ENCODE data around the gene NEUROD6. TPM values are rescaled to one million over a fixed set of nuclear protein-coding genes. Genes with fewer than 3 reads are reported as not detected.

The NEUROD6 gene
- total RNA-seq, result not detected in 2 replicates
- long read RNA-seq, result 0 reads

GRCh38 chr7:31340603-31341002 is at the start of gene NEUROD6:
Gene NEUROD6, minus strand, starts transcription at chr7:31340726. Its CDS starts 1,458 bp downstream, at chr7:31339268.
- no peaks in the 10 kb centered on the region for H3K9me3 Mint-ChIP-seq (ENCODE audit: unreplicated experiment)
- TF ChIP-seq CTCF (IDR thresholded peaks at IDR 0.05), result no peak
- DNase-seq (ENCODE audit: extremely low spot score, unreplicated experiment), result no peak
- no peaks in the 10 kb centered on the region for H3K4me1 Mint-ChIP-seq (ENCODE audit: unreplicated experiment)
- no peaks in the 10 kb centered on the region for H3K36me3 Mint-ChIP-seq (ENCODE audit: unreplicated experiment)
- H3K27ac Mint-ChIP-seq (ENCODE audit: unreplicated experiment), result no peak within 1 kb of the TSS
- no peak within 1 kb of the TSS for H3K4me3 Mint-ChIP-seq (ENCODE audit: unreplicated experiment)
- peaks cover 59% of the 10 kb centered on the region for H3K27me3 Mint-ChIP-seq (ENCODE audit: unreplicated experiment)

GRCh38 chr7:31384466-31384865 is 43.9 kb upstream of the NEUROD6 start:
- Mint-ChIP-seq H3K27ac (ENCODE audit: unreplicated experiment) (no peak overlapping the region), H3K36me3 (ENCODE audit: unreplicated experiment) (no peaks in the 10 kb centered on the region)
- no peak for DNase-seq (ENCODE audit: extremely low spot score, unreplicated experiment)

GRCh38 chr7:31382722-31383121 is 42.2 kb upstream of the NEUROD6 start:
- TF ChIP-seq CTCF (IDR thresholded peaks at IDR 0.05), result no peak
- H3K9me3 Mint-ChIP-seq (ENCODE audit: unreplicated experiment), result no peaks in the 10 kb centered on the region
- no peak overlapping the region for H3K27ac Mint-ChIP-seq (ENCODE audit: unreplicated experiment)
- DNase-seq (ENCODE audit: extremely low spot score, unreplicated experiment), result no peak
- H3K4me1 Mint-ChIP-seq (ENCODE audit: unreplicated experiment), result no peaks in the 10 kb centered on the region
- no peak overlapping the region for H3K4me3 Mint-ChIP-seq (ENCODE audit: unreplicated experiment)
- H3K36me3 Mint-ChIP-seq (ENCODE audit: unreplicated experiment), result no peaks in the 10 kb centered on the region
- peaks cover 13% of the 10 kb centered on the region for H3K27me3 Mint-ChIP-seq (ENCODE audit: unreplicated experiment)

More at GRCh38 chr7:31384466-31384865, 43.9 kb upstream of the NEUROD6 start:
- Mint-ChIP-seq H3K27me3 (ENCODE audit: unreplicated experiment) (peaks cover 12% of the 10 kb centered on the region), H3K4me3 (ENCODE audit: unreplicated experiment) (no peak overlapping the region), H3K9me3 (ENCODE audit: unreplicated experiment) (no peaks in the 10 kb centered on the region), H3K4me1 (ENCODE audit: unreplicated experiment) (no peaks in the 10 kb centered on the region)
- TF ChIP-seq CTCF (IDR thresholded peaks at IDR 0.05), result no peak

GRCh38 chr7:31373337-31374289 is 33.1 kb upstream of the NEUROD6 start:
- TF ChIP-seq CTCF (IDR thresholded peaks at IDR 0.05), result peak; percentile 73
- peaks cover 17% of the 10 kb centered on the region for H3K27me3 Mint-ChIP-seq (ENCODE audit: unreplicated experiment)
- H3K9me3 Mint-ChIP-seq (ENCODE audit: unreplicated experiment), result no peaks in the 10 kb centered on the region
- no peaks in the 10 kb centered on the region for H3K4me1 Mint-ChIP-seq (ENCODE audit: unreplicated experiment)
- no peaks in the 10 kb centered on the region for H3K36me3 Mint-ChIP-seq (ENCODE audit: unreplicated experiment)
- DNase-seq (ENCODE audit: extremely low spot score, unreplicated experiment), result no peak
- H3K4me3 Mint-ChIP-seq (ENCODE audit: unreplicated experiment), result no peak overlapping the region
- H3K27ac Mint-ChIP-seq (ENCODE audit: unreplicated experiment), result no peak overlapping the region

GRCh38 chr7:31372231-31372959 is 31.9 kb upstream of the NEUROD6 start:
- TF ChIP-seq CTCF (IDR thresholded peaks at IDR 0.05), result no peak
- Mint-ChIP-seq H3K4me1 (ENCODE audit: unreplicated experiment) (no peaks in the 10 kb centered on the region), H3K27ac (ENCODE audit: unreplicated experiment) (no peak overlapping the region), H3K4me3 (ENCODE audit: unreplicated experiment) (no peak overlapping the region), H3K9me3 (ENCODE audit: unreplicated experiment) (no peaks in the 10 kb centered on the region), H3K36me3 (ENCODE audit: unreplicated experiment) (no peaks in the 10 kb centered on the region), H3K27me3 (ENCODE audit: unreplicated experiment) (peaks cover 24% of the 10 kb centered on the region)
- no peak for DNase-seq (ENCODE audit: extremely low spot score, unreplicated experiment)
